ENCODE measurements around the gene BRSK2.
"Not testable (repeated sequence)": the region's sequence is repeated elsewhere in the genome, so short reads cannot be mapped to it uniquely, and the experiment has no call there.

The BRSK2 gene

DNA sequence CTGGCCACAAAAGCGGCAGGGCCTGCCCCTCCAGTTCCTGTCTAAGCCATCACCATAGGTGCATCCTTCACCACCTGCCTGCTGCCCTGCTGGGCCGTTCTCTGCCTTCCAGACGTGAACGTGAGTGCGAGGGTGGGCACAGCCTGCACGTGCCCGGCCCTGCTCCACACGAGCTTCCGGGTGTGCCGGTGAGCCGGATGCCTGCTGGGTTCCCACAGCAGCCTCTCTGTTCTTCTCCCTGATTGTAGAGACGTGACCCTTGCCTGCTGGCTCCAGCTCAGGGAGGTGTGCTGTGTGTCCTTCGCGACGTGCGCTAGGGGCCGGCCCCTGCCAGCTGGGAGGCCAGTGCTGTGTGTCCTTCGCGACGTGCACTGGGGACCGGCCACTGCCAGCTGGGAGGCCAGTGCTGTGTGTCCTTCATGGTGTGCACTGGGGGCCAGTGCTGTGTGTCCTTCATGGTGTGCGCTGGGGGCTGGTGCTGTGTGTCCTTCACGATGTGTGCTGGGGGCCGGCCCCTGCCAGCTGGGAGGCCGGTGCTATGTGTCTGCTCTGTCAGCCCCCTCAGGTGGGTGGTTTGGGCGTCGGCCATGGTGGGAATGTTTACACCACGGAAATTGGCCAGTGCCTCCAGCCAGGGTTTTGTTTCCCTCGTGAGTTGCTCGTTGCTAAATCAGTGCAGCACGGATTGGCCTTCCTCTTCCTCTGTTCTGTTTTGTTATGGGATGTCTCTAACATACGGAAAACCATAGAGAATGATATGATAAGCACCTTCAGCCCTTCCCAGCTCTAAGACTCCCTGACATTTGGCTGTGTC is 35.4 kb upstream of the BRSK2 start:
- no peak for DNase-seq

- no peak for DNase-seq
Observed at GRCh38 chr11:1356007-1356435, 33.7 kb upstream of the BRSK2 start.

DNA sequence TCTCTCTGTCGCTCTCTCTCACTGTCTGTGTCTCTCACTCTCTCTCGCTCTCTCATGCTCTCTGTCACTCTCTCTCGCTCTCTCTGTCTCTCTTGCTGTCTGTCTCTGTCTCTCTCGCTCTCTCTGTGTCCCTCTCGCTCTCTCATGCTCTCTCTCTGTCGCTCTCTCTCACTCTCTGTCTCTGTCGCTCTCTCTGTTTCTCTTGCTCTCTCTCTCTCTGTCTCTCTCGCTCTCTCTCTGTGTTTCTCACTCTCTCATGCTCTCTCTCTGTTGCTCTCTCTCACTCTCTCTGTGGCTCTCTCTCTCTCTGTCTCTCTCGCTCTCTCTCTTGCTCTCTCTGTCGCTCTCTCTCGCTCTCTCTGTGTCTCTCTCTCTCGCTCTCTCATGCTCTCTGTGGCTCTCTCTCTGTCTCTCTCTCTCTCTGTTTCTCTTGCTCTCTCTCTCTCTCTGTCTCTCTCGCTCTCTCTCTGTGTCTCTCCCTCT is 33.2 kb upstream of the BRSK2 start:
- no peak for DNase-seq

DNA sequence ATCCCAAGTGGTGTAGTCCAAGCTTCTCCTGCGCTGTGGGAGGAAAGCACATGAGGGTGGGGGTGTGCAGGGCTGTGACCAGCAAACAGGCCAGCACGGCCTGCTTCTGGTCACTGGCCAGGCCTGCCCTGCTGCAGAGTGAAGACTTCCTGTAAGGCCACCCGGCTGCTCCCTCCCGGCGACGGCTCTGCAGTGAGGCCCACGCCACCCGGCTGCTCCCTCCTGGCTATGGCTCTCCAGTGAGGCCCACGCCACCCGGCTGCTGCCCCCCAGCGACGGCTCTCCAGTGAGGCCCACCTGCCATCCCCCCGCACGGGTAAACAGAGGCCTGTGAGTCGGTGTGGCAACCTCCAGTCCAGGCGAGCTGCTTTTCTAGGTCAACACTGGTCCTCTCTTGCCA is 31.4 kb upstream of the BRSK2 start:
- DNase-seq, result no peak

DNA sequence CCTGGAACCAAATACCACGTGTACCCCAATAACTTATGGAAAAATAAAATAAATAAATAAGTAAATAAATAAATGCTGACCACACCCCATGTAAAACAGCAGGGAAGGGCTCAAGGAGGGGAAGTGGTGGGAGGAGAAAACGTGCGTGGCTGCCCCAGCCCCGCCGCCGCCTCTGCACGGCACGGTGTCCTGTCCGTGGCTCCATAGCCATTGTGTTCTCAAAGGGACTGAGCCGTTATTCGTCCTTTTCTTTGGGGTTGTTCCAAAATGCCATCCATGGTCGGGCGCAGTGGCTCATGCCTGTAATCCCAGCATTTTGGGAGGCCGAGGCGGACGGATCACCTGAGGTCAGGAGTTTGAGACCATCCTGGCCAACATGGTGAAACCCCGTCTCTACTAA is 30.8 kb upstream of the BRSK2 start:
- not testable (repeated sequence) for DNase-seq

- DNase-seq, result no peak
Observed at GRCh38 chr11:1359556-1359955, 30.2 kb upstream of the BRSK2 start.

DNA sequence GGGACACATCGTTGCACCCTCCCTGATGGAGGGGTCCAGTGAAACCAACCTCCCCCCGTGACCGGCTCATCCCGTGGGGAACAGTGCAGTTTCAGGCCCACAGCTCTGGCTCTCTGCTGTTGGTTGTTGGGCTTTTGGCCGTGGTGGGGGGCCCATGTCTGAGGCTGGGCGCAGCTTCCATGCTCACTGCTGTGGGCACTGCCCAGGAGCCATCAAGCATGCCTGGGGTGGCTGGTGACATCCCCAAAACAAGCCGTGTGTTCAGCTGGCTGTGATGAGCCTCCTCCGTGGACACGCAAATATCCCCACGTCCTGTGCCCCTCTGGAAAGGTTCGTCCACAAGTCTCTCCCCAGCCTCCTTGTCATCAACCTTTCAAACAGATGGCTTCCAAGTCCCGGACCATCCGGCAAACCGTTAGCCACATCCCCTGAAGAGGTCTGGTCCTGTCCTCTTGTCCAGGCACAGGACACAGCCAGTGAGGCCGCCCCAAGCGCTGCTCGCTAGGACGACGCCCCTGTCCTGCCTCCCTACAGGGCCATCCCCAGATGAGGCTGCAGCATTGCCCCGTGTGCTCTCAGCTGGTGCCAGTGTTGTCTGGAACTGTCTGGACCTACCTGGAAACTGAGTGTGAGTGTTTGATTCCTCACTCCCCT is 29.4 kb upstream of the BRSK2 start:
- no peak for DNase-seq

DNA sequence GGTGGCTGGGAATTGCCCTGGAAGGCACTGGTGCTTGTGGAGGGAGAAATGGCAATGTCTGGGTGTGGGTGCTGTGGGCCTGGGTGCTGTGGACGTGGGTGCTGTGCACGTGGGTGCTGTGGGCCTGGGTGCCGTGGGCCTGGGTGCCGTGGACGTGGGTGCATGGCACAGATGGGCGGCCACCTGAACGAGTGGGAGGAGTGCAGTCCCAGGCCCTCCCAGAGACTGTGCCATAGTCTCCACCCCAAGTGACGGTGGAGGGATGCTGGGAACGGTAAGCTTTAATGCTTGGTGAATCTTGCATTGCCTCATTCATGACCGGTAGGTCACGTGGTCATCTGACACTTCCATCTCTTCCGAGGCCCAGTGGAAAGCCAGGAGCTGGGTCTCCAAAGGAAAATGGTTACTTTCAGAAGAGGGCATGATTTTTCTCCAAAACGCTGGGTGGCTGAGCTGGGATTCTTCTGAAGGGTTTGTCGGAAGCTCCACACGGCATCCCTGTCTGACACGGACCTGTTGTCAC is 28.8 kb upstream of the BRSK2 start:
- DNase-seq, result no peak

DNA sequence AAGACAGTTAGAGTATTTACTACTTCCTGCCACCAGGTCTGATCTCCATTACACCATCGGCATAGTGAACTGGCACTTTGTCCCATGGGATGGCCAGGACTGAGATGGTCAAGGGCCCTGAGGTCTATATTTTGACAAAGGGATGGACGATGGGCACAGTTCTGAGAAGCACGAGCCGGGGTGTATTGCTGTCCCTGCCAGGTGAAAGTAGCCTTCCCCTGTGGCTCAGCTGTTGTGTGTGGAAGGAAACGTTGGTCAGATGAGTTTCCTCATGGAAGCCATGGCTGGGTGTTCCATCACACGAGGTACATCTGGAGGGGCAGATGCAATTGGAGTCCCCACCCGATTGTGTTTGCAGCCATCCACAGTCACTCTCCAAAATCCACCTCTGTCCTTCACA is 27.9 kb upstream of the BRSK2 start:
- no peak for DNase-seq

- DNase-seq, result no peak
Observed at GRCh38 chr11:1367721-1368120, 22.0 kb upstream of the BRSK2 start.

DNA sequence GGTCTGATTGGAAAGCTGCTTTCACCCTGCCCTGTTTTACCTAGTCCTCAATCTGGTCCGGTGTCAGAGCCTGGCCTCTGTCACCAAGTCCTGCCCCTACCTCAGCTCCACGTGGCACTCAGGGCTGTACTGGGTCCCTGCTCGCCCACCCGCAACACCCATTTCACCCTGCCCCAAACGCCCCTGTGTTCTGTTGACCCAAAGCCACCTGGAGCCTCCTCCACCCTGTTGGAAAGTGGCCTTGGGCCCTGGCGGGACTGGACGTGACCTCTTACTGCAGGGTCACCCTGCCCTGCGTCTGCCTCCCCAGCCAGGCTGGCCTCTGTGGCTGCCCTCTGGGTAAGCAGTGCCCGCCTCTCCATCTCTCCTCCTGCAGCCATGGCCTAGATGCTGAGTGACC is 21.5 kb upstream of the BRSK2 start:
- DNase-seq, result no peak

GRCh38 chr11:1368966-1369365 is 20.8 kb upstream of the BRSK2 start:
- no peak for DNase-seq

GRCh38 chr11:1369371-1370005 is 20.2 kb upstream of the BRSK2 start:
- no peak for DNase-seq

DNA sequence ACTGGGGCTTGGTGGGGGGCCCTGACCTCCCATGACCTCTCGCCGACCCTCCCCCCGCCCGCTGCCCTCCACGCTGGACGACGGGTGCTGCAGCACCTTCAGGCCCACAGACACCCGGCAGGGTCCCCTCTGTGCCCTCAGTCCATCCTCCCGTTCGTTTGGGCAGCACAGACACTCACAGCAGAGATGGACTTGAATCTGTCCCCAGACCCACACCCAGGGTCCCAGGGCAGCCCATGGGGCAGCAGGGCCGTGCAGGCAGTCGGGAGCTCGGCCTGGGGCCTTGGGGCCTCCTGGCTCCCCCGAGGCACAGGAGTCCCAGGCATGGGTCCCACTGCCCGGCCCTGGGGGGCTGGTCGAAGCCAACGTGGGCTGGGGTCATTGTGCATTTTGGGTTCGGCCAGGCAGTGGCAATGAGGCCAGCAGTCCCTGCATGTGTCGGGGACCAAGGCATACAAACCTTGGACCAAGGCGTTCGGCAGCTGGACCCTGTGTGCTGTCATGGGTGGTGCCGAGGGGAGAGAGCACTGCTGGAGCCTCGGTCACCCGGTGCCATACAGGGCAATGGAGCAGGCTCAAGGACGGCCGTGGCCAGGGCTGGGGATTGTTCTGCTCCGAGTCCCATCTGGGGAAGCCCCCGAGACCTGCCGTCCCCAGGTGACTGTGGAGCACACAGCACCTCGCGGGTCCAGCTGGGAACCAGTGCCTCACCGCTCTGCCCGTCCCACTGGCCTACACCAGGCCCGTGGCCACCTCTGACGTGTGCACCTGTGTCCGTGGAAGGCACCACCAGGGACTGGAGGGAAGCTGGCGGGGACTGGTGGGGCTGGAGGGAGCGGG is 19.3 kb upstream of the BRSK2 start:
- no peak for DNase-seq

DNA sequence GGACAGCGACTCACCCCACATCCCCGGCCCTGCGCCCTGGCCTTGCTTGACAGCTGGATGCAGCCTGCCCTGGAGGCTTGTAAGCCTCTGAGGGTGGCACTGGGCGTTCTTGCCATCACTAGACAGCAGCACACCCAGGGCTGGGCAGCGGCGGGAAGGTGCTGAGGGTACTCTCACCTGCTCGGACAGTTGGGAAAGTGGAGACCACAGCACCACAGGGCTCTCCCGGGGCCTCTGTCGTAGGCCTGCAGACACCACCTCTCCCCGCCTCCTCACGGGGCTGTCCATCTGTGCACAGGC is 18.8 kb upstream of the BRSK2 start:
- no peak for DNase-seq

DNA sequence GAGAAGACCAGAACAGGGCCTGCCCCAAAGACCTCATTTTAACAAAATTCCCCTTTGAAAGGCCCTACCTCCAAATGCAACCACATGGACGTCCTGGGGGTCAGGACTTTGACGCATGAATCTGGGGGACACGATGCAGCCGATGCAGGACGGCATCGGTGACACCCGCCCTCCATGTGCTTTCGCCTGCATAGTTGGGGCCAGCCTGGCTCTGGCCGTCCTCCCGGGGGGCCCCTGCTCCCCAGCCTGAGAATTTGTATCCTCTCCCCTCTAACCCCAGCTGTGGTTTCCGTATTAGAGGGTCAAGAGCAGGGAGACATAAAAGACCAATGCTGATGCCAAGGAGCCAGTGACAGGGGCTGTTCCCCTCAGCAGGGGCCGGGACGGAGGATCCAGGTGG is 18.4 kb upstream of the BRSK2 start:
- DNase-seq, result no peak

GRCh38 chr11:1371836-1372465 is 17.8 kb upstream of the BRSK2 start:
- DNase-seq, result no peak

- no peak for DNase-seq
Observed at GRCh38 chr11:1372660-1373059, 17.1 kb upstream of the BRSK2 start.

DNA sequence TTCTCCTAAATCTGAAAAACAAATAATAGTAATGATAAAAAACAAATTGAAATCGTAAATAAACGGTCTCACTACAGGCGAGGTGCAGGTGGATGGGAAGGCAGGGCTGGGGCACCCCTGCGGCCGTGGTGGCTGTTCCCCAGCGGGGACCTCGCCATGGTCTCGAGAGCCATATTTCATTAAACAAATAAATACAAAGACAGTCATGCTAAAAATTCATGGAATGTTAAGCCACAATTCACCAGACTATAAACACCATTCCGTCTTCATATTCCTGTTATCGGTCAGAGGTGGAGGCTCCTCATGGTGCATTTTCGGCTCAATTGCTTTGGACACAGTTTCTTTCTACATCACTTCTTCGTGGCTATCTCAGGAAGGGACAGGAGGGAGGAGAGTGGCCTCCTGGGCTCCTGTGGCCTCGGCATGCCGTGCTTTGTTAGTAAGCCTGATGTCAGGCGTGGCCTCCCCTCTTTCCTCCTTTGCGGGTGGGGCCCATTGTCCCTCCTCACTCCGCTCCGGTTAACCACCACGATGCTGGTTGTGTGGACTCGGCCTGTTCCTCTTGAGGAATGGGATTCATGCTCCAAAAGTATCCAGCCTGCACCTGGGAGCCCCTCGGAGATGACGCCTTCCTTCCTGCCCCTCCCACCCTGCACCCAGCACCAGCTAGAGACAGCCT is 16.1 kb upstream of the BRSK2 start:
- DNase-seq, result no peak

DNA sequence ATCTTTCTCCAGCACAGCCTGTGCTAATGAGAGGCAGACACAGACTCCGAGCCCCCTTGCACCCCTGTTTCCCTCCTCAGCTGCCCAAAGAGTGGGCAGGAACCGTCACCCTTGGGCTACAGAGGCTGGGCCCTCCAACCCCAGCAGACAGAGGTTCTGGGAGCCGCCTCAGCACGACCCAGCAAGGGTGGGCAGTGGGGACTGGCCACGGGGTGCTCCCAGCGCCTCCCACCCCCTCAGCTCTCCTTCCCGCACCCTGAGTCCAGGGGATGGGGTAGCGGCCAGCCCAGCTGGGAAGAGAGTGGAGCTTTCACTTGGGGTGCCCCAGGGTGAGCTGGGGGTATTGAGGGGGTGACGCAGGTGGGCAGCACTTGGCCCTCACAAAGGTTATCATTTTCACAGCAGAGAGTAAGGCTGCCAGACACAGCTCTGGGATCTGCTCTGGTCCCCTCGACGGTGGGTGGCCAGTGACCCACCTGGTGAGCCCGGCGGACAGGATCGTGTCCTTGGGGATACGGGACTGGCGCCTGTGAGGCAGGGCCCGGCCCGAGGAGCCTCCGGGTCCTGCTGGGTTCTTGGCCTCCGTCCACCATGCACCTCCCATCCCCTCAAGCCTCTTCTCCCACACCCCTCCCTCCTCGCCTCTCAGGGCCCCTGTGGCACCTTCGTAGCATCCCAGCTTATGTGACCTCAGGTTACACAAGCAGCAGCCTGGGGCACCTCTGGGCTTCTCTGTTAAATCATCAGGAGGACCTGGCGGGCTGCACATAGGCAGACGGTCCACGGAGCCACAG is 14.4 kb upstream of the BRSK2 start:
- no peak for DNase-seq

DNA sequence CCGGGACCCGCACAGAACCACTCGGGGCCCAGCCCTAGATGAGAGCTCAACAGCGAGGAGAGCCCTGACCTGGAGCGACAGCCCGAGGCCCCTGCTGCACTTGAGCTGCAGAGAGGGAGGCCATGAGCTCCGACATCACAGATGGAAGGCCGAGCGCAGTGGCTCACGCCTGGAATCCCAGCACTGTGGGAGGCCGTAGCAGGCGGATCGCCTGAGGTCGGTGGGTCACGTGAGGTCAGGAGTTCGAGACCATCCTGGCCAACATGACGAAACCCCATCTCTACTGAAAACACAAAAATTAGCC is 13.8 kb upstream of the BRSK2 start:
- DNase-seq, result no peak
